ENCODE data around the gene MELTF.

The MELTF gene

GRCh38 chr3:197015790-197016736, 13.6 kb downstream of the MELTF start:
- no peak for TF ChIP-seq CTCF (conservative IDR thresholded peaks at IDR 0.05; ENCODE audit: control insufficient read depth, insufficient read depth, low read depth, low read length)
- H3K4me3 ChIP-seq (ENCODE audit: control insufficient read depth, low read depth, low read length), result no peak overlapping the region
- DNase-seq (ENCODE audit: low read depth), result no peak

GRCh38 chr3:197014942-197015575, 14.6 kb downstream of the MELTF start:
- H3K4me3 ChIP-seq (ENCODE audit: control insufficient read depth, low read depth, low read length), result no peak overlapping the region
- TF ChIP-seq CTCF (conservative IDR thresholded peaks at IDR 0.05; ENCODE audit: control insufficient read depth, insufficient read depth, low read depth, low read length), result no peak
- DNase-seq (ENCODE audit: low read depth), result no peak

GRCh38 chr3:197014024-197014423, 15.6 kb downstream of the MELTF start:
- no peak for DNase-seq (ENCODE audit: low read depth)
- TF ChIP-seq CTCF (conservative IDR thresholded peaks at IDR 0.05; ENCODE audit: control insufficient read depth, insufficient read depth, low read depth, low read length), result no peak
- H3K4me3 ChIP-seq (ENCODE audit: control insufficient read depth, low read depth, low read length), result no peak overlapping the region

GRCh38 chr3:197012540-197012883, 17.1 kb downstream of the MELTF start:
- no peak for TF ChIP-seq CTCF (conservative IDR thresholded peaks at IDR 0.05; ENCODE audit: control insufficient read depth, insufficient read depth, low read depth, low read length)
- no peak for DNase-seq (ENCODE audit: low read depth)
- H3K4me3 ChIP-seq (ENCODE audit: control insufficient read depth, low read depth, low read length), result no peak overlapping the region

GRCh38 chr3:197011780-197012539, 17.7 kb downstream of the MELTF start:
- H3K4me3 ChIP-seq (ENCODE audit: control insufficient read depth, low read depth, low read length), result no peak overlapping the region
- DNase-seq (ENCODE audit: low read depth), result no peak
- no peak for TF ChIP-seq CTCF (conservative IDR thresholded peaks at IDR 0.05; ENCODE audit: control insufficient read depth, insufficient read depth, low read depth, low read length)

GRCh38 chr3:197010556-197011351, 18.9 kb downstream of the MELTF start:
- no peak for DNase-seq (ENCODE audit: low read depth)
- no peak overlapping the region for H3K4me3 ChIP-seq (ENCODE audit: control insufficient read depth, low read depth, low read length)
- no peak for TF ChIP-seq CTCF (conservative IDR thresholded peaks at IDR 0.05; ENCODE audit: control insufficient read depth, insufficient read depth, low read depth, low read length)

Measured in fibroblast of mammary gland (primary cell).